Measurements from ENCODE around the gene EYA4. TPM values are rescaled to one million over a fixed set of nuclear protein-coding genes. Genes with fewer than 3 reads are reported as not detected.

The EYA4 gene
- total and polyA plus RNA-seq, 4 experiments from 2014 or later = not detected

- intact Hi-C loops (cut with micrococcal nuclease) = no loop called here
- H3K9me3 Mint-ChIP-seq = peaks cover 0 to 3% (median 0%) of the 10 kb centered on the region in 8 donors
- POLR2A ChIA-PET (ENCODE audit: partially characterized antibody) = no interaction called here
Observed at GRCh38 chr6:133274813-133275212, 33.7 kb downstream of the EYA4 start.

GRCh38 chr6:133275213-133275612 is 34.1 kb downstream of the EYA4 start:
- no peak overlapping the region for H3K4me3 Mint-ChIP-seq
- Histone ChIP-seq H3K27me3 (ENCODE audit: insufficient read depth, low read length) (no peaks in the 10 kb centered on the region), H3K4me1 (ENCODE audit: insufficient read depth, low read length) (no peaks in the 10 kb centered on the region), H3K9me3 (ENCODE audit: control insufficient read depth in 1 of 2, low read length in 2 of 2) (no peaks in the 10 kb centered on the region), H3K27ac (ENCODE audit: low read depth, low read length) (no peak overlapping the region), H3K4me3 (ENCODE audit: low read length in 2 of 2) (no peak overlapping the region), H3K36me3 (ENCODE audit: insufficient read depth, low read length) (no peaks in the 10 kb centered on the region)
- ChIA-PET CTCF (ENCODE audit: partially characterized antibody) (no interaction called here), POLR2A (ENCODE audit: partially characterized antibody) (no interaction called here)
- H3K27me3 Mint-ChIP-seq = peaks cover 0 to 2% of the 10 kb centered on the region in 2 donors
- H3K27ac Mint-ChIP-seq = no peak overlapping the region
- intact Hi-C loops (cut with micrococcal nuclease) = no loop called here
- DNase-seq = no peak
- no peaks in the 10 kb centered on the region for H3K36me3 Mint-ChIP-seq
- H3K4me1 Mint-ChIP-seq = no peaks in the 10 kb centered on the region
- peaks cover 0 to 3% (median 0%) of the 10 kb centered on the region in 8 donors for H3K9me3 Mint-ChIP-seq

More at GRCh38 chr6:133274813-133275212, 33.7 kb downstream of the EYA4 start:
- H3K36me3 ChIP-seq (ENCODE audit: insufficient read depth, low read length) = no peaks in the 10 kb centered on the region
- no peaks in the 10 kb centered on the region for H3K4me1 Mint-ChIP-seq
- no peak overlapping the region for H3K27ac ChIP-seq (ENCODE audit: low read depth, low read length)
- no peaks in the 10 kb centered on the region for H3K4me1 ChIP-seq (ENCODE audit: insufficient read depth, low read length)
- no peak for DNase-seq
- H3K36me3 Mint-ChIP-seq = no peaks in the 10 kb centered on the region
- H3K9me3 ChIP-seq (ENCODE audit: control insufficient read depth in 1 of 2, low read length in 2 of 2) = no peaks in the 10 kb centered on the region
- no peak overlapping the region for H3K4me3 Mint-ChIP-seq
- H3K4me3 ChIP-seq (ENCODE audit: low read length in 2 of 2) = no peak overlapping the region
- no peaks in the 10 kb centered on the region for H3K27me3 ChIP-seq (ENCODE audit: insufficient read depth, low read length)
- H3K27ac Mint-ChIP-seq = no peak overlapping the region
- peaks cover 0 to 2% of the 10 kb centered on the region in 2 donors for H3K27me3 Mint-ChIP-seq
- CTCF ChIA-PET (ENCODE audit: partially characterized antibody) = no interaction called here

- no peak overlapping the region for H3K27ac Mint-ChIP-seq
- H3K4me3 Mint-ChIP-seq = no peak overlapping the region
- intact Hi-C loops (cut with micrococcal nuclease) = no loop called here
- peaks cover 0 to 2% of the 10 kb centered on the region in 2 donors for H3K27me3 Mint-ChIP-seq
- CTCF ChIA-PET (ENCODE audit: partially characterized antibody) = no interaction called here
- POLR2A ChIA-PET (ENCODE audit: partially characterized antibody) = no interaction called here
- H3K36me3 ChIP-seq (ENCODE audit: insufficient read depth, low read length) = no peaks in the 10 kb centered on the region
- H3K27ac ChIP-seq (ENCODE audit: low read depth, low read length) = no peak overlapping the region
- no peaks in the 10 kb centered on the region for H3K9me3 Mint-ChIP-seq
- H3K9me3 ChIP-seq (ENCODE audit: control insufficient read depth in 1 of 2, low read length in 2 of 2) = no peaks in the 10 kb centered on the region
- DNase-seq = no peak
- no peaks in the 10 kb centered on the region for H3K27me3 ChIP-seq (ENCODE audit: insufficient read depth, low read length)
- H3K4me1 Mint-ChIP-seq = no peaks in the 10 kb centered on the region
- no peak overlapping the region for H3K4me3 ChIP-seq (ENCODE audit: low read length in 2 of 2)
- H3K4me1 ChIP-seq (ENCODE audit: insufficient read depth, low read length) = no peaks in the 10 kb centered on the region
- H3K36me3 Mint-ChIP-seq = no peaks in the 10 kb centered on the region
Observed at GRCh38 chr6:133277228-133277899, 36.2 kb downstream of the EYA4 start.

GRCh38 chr6:133277900-133278545 is 36.9 kb downstream of the EYA4 start:
- H3K27me3 Mint-ChIP-seq = peaks cover 0 to 2% of the 10 kb centered on the region in 2 donors
- intact Hi-C loops (cut with micrococcal nuclease) = no loop called here
- no peak overlapping the region for H3K27ac Mint-ChIP-seq
- H3K36me3 Mint-ChIP-seq = no peaks in the 10 kb centered on the region
- H3K4me3 Mint-ChIP-seq = no peak overlapping the region
- no peaks in the 10 kb centered on the region for H3K4me1 Mint-ChIP-seq
- no peak for DNase-seq
- no peak overlapping the region for H3K27ac ChIP-seq (ENCODE audit: low read depth, low read length)
- H3K9me3 ChIP-seq (ENCODE audit: control insufficient read depth in 1 of 2, low read length in 2 of 2) = no peaks in the 10 kb centered on the region
- POLR2A ChIA-PET (ENCODE audit: partially characterized antibody) = no interaction called here
- H3K36me3 ChIP-seq (ENCODE audit: insufficient read depth, low read length) = no peaks in the 10 kb centered on the region
- no peak overlapping the region for H3K4me3 ChIP-seq (ENCODE audit: low read length in 2 of 2)
- CTCF ChIA-PET (ENCODE audit: partially characterized antibody) = no interaction called here
- no peaks in the 10 kb centered on the region for H3K9me3 Mint-ChIP-seq
- H3K4me1 ChIP-seq (ENCODE audit: insufficient read depth, low read length) = no peaks in the 10 kb centered on the region
- H3K27me3 ChIP-seq (ENCODE audit: insufficient read depth, low read length) = no peaks in the 10 kb centered on the region

- intact Hi-C loops (cut with micrococcal nuclease) = no loop called here
- peaks cover 0 to 3% of the 10 kb centered on the region in 2 donors for H3K27me3 Mint-ChIP-seq
Observed at GRCh38 chr6:133286765-133287164, 45.6 kb downstream of the EYA4 start.

GRCh38 chr6:133288662-133289061 is 47.5 kb downstream of the EYA4 start:
- ChIA-PET CTCF (ENCODE audit: partially characterized antibody) (no interaction called here), POLR2A (ENCODE audit: partially characterized antibody) (no interaction called here)
- no peaks in the 10 kb centered on the region for H3K4me1 Mint-ChIP-seq
- Histone ChIP-seq H3K36me3 (ENCODE audit: insufficient read depth, low read length) (no peaks in the 10 kb centered on the region), H3K4me3 (ENCODE audit: low read length in 2 of 2) (no peak overlapping the region), H3K4me1 (ENCODE audit: insufficient read depth, low read length) (no peaks in the 10 kb centered on the region), H3K27me3 (ENCODE audit: insufficient read depth, low read length) (no peaks in the 10 kb centered on the region), H3K27ac (ENCODE audit: low read depth, low read length) (no peak overlapping the region), H3K9me3 (ENCODE audit: control insufficient read depth in 1 of 2, low read length in 2 of 2) (no peaks in the 10 kb centered on the region)
- no peak for DNase-seq
- peaks cover 0 to 6% (median 2%) of the 10 kb centered on the region in 8 donors for H3K9me3 Mint-ChIP-seq
- H3K27me3 Mint-ChIP-seq = peaks cover 0 to 3% of the 10 kb centered on the region in 2 donors
- no peaks in the 10 kb centered on the region for H3K36me3 Mint-ChIP-seq
- no peak overlapping the region for H3K4me3 Mint-ChIP-seq
- no peak overlapping the region for H3K27ac Mint-ChIP-seq
- intact Hi-C loops (cut with micrococcal nuclease) = no loop called here

More at GRCh38 chr6:133286765-133287164, 45.6 kb downstream of the EYA4 start:
- Histone ChIP-seq H3K27ac (ENCODE audit: low read depth, low read length) (no peak overlapping the region), H3K36me3 (ENCODE audit: insufficient read depth, low read length) (no peaks in the 10 kb centered on the region), H3K4me3 (ENCODE audit: low read length in 2 of 2) (no peak overlapping the region), H3K9me3 (ENCODE audit: control insufficient read depth in 1 of 2, low read length in 2 of 2) (no peaks in the 10 kb centered on the region), H3K4me1 (ENCODE audit: insufficient read depth, low read length) (no peaks in the 10 kb centered on the region), H3K27me3 (ENCODE audit: insufficient read depth, low read length) (no peaks in the 10 kb centered on the region)
- Mint-ChIP-seq H3K4me3 (no peak overlapping the region), H3K36me3 (no peaks in the 10 kb centered on the region), H3K4me1 (no peaks in the 10 kb centered on the region), H3K27ac (no peak overlapping the region), H3K9me3 (peaks cover 0 to 6% (median 2%) of the 10 kb centered on the region in 8 donors)
- DNase-seq = no peak
- CTCF ChIA-PET (ENCODE audit: partially characterized antibody) = no interaction called here
- POLR2A ChIA-PET (ENCODE audit: partially characterized antibody) = no interaction called here

- intact Hi-C loops (cut with micrococcal nuclease) = no loop called here
Observed at GRCh38 chr6:133289733-133290306, 48.7 kb downstream of the EYA4 start.

More at GRCh38 chr6:133289733-133290306, 48.7 kb downstream of the EYA4 start:
- Mint-ChIP-seq H3K4me3 (no peak overlapping the region), H3K27ac (no peak overlapping the region), H3K9me3 (peaks cover 0 to 3% (median under 1%) of the 10 kb centered on the region in 8 donors), H3K27me3 (peaks cover 0 to 3% of the 10 kb centered on the region in 2 donors), H3K4me1 (no peaks in the 10 kb centered on the region), H3K36me3 (no peaks in the 10 kb centered on the region)
- Histone ChIP-seq H3K27ac (ENCODE audit: low read depth, low read length) (no peak overlapping the region), H3K9me3 (ENCODE audit: control insufficient read depth in 1 of 2, low read length in 2 of 2) (no peaks in the 10 kb centered on the region), H3K36me3 (ENCODE audit: insufficient read depth, low read length) (no peaks in the 10 kb centered on the region), H3K4me1 (ENCODE audit: insufficient read depth, low read length) (no peaks in the 10 kb centered on the region), H3K27me3 (ENCODE audit: insufficient read depth, low read length) (no peaks in the 10 kb centered on the region), H3K4me3 (ENCODE audit: low read length in 2 of 2) (no peak overlapping the region)
- DNase-seq = no peak
- ChIA-PET POLR2A (ENCODE audit: partially characterized antibody) (no interaction called here), CTCF (ENCODE audit: partially characterized antibody) (no interaction called here)
